Cardiac muscle cell (in vitro differentiated cells and primary cell): Measurements from ENCODE around the gene PKP4. TPM values are rescaled to one million over a fixed set of nuclear protein-coding genes. Genes with fewer than 3 reads are reported as not detected.

Experiments
- DNase-seq, 2 donors: peaks; one replicate each; pipeline versions ENCODE4 v3.0.0 to v3.0.0-alpha.2; 2010 to 2017; ENCODE audit warnings: low read depth in 1 of 2, low spot score in 1 of 2
- H3K27ac ChIP-seq: fragments of 200-600 bp; sonication (generic); 2 replicates; pipeline ENCODE4 v1.5.1; 2016
- H3K27me3 ChIP-seq: fragments of 200-600 bp; sonication (generic); 2 replicates; pipeline ENCODE4 v1.6.0; 2016; ENCODE audit warnings: control low read depth
- H3K36me3 ChIP-seq: fragments of 200-600 bp; sonication (generic); 2 replicates; pipeline ENCODE4 v1.5.1; 2016; ENCODE audit warnings: control low read depth
- H3K4me1 ChIP-seq: fragments of 200-600 bp; sonication (generic); 2 replicates; pipeline ENCODE4 v1.8.1; 2017; ENCODE audit warnings: low read depth, mild to moderate bottlenecking, mixed run types
- H3K4me3 ChIP-seq: fragments of 200-600 bp; sonication (generic); 2 replicates; pipeline ENCODE4 v1.5.1; 2016; ENCODE audit warnings: mild to moderate bottlenecking
- H3K9me3 ChIP-seq: fragments of 200-600 bp; sonication (generic); 2 replicates; pipeline ENCODE4 v1.5.1; 2017; ENCODE audit warnings: low read depth, mild to moderate bottlenecking, control low read depth
- polyA plus RNA-seq: library from polyadenylated mRNA; unstranded; fragments of >200 nt; fragmentation: Nextera tagmentation; extraction: Ambion mirVana; gene quantifications from 2 replicates; pipeline ENCODE4 v1.2.1, GENCODE V29; 2016
- total RNA-seq: library from RNA; depleted of rRNA; stranded (reverse); fragments of >200 nt; gene quantifications from 2 replicates; pipeline ENCODE4 v1.2.3, GENCODE V29; 2016
- TF ChIP-seq, protein P1 (sequence below): IDR thresholded peaks from 2 replicates; pipeline ENCODE4 v1.5.1; 2012; ENCODE audit warnings: low read depth, mild to moderate bottlenecking, low read length

Gene PKP4
- total and polyA plus RNA-seq, 2 experiments from 2014 or later = 7.2 to 73.1 TPM

DNA sequence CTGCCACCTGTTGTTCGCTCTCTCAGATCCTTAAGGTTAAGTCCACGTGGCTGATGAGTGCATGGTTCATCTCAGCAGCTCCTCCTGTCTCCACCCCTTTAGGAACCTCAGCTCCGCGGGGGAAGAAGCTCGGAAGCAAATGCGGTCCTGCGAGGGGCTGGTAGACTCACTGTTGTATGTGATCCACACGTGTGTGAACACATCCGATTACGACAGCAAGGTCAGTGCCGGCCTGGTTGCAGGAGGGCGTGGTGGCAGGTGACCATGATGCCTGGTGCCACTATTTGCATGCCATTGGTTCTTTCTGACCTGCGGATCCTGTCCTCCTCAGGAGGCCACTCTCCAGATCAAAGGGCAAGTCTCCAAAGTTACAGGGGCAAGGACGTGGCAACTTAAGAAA, 204.5 kb downstream of the PKP4 start:
- no peaks in the 10 kb centered on the region for H3K9me3 ChIP-seq
- H3K27me3 ChIP-seq = no peaks in the 10 kb centered on the region
- no peak for DNase-seq
- TF ChIP-seq, protein P1, sequence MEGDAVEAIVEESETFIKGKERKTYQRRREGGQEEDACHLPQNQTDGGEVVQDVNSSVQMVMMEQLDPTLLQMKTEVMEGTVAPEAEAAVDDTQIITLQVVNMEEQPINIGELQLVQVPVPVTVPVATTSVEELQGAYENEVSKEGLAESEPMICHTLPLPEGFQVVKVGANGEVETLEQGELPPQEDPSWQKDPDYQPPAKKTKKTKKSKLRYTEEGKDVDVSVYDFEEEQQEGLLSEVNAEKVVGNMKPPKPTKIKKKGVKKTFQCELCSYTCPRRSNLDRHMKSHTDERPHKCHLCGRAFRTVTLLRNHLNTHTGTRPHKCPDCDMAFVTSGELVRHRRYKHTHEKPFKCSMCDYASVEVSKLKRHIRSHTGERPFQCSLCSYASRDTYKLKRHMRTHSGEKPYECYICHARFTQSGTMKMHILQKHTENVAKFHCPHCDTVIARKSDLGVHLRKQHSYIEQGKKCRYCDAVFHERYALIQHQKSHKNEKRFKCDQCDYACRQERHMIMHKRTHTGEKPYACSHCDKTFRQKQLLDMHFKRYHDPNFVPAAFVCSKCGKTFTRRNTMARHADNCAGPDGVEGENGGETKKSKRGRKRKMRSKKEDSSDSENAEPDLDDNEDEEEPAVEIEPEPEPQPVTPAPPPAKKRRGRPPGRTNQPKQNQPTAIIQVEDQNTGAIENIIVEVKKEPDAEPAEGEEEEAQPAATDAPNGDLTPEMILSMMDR = no peak
- no peak overlapping the region for H3K4me3 ChIP-seq
- H3K4me1 ChIP-seq = peaks cover 15% of the 10 kb centered on the region
- H3K27ac ChIP-seq = no peak overlapping the region
- peaks cover 10% of the 10 kb centered on the region for H3K36me3 ChIP-seq

DNA sequence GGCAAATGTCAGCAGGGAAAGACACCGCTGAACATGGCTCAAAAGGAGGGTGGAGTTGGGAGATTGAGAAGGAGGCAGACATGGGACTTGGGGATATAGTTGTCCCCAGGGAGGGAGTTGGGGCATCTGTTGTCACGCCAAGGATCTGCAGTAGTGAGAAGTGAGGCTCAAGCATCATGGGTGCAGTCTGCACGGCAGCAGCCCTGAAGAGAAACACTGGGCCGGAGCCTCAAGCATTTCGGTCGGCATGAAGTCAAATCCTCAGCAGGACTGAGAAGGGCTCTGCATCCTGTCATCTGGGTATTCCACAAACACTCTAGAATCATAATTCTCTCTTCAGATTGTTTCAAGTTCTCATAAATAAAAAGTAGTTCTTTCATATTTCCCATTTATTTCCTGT, 205.7 kb downstream of the PKP4 start:
- no peak for DNase-seq

DNA sequence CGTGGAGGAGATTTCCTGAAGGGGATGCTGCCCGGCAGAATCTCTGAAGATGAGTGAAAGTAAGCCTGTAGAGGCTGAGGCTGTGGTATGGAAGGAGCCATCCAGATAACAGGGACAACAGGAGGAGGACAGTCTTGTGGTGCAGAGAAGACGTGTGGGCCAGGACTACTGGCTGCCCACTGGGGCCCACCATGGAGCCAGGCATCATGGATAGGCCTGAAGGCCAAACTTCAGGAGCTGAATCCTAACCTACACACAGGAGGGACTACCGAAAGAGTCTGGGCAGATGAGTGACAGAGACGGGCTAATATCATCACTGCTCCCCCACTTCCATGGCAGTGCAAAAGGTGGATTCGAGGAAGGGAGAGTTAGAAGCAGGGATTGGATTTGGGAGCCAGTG, 207.0 kb downstream of the PKP4 start:
- no peaks in the 10 kb centered on the region for H3K9me3 ChIP-seq

More for the DNA sequence above, 205.7 kb downstream of the PKP4 start:
- Histone ChIP-seq H3K27ac (no peak overlapping the region), H3K27me3 (no peaks in the 10 kb centered on the region), H3K4me1 (peaks cover 15% of the 10 kb centered on the region), H3K36me3 (peaks cover 15% of the 10 kb centered on the region), H3K9me3 (no peaks in the 10 kb centered on the region), H3K4me3 (no peak overlapping the region)
- TF ChIP-seq, protein P1 = no peak

DNA sequence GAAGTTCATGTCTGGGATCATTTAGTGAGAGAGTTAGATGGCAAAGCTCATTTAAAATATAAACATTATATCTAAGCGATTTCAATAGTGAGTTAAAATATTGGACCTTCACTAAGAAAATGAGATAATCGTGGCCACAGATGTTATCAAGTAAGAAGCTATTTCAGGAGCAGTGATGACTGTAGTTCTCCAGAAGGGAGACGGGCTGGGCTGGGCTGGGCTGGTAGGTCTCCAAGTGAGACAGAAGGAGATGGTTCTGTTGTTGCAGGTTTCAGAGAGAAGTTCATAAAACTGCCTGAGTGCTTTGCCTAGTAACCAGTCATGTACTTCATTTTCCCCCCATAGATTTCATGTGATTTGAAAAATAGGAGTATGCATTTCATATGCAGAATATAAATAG, 208.2 kb downstream of the PKP4 start:
- Histone ChIP-seq H3K4me1 (peaks cover 15% of the 10 kb centered on the region), H3K36me3 (peaks cover 25% of the 10 kb centered on the region), H3K27me3 (no peaks in the 10 kb centered on the region), H3K9me3 (no peaks in the 10 kb centered on the region), H3K27ac (peak overlapping the region; percentile 48), H3K4me3 (no peak overlapping the region)
- DNase-seq = no peak
- TF ChIP-seq, protein P1 = no peak

More for the DNA sequence above, 207.0 kb downstream of the PKP4 start:
- no peak for DNase-seq
- TF ChIP-seq, protein P1 = no peak
- Histone ChIP-seq H3K4me1 (peaks cover 15% of the 10 kb centered on the region), H3K36me3 (peaks cover 16% of the 10 kb centered on the region), H3K4me3 (no peak overlapping the region), H3K27ac (no peak overlapping the region), H3K27me3 (no peaks in the 10 kb centered on the region)

DNA sequence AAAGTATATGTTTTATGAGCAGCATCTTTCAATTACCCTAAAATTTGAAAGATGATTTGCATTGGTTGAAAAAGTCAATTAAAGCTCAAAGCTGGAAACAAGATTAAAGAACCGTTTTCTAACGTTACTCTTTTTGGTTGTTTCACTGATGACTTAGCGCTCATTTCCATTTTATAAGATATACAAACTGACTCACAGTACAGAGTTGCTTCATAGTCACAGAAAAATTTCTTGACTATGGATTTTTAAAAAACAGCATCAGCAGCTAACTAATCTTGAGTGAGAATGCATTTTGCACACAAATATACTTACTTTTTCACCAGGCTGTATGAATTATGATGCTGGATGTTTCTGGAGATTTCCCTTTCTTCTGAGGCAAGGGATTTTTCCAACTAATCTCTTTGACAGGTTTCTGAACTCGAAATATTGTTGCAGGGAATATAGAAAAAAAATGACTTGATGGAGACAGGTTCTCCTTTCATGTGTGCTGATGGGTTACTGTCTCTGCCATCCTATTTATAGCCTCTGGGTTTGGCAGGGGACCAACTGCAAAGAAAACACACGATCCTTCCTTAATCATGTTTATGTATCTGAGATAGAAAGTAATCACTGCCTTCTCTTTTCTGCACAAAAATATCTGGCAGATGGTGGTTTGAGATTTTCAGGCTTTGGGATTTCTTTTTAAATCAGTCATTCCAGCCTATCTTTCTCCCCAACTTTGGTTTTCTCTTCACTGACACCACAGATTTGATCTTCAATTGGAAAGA, 209.0 kb downstream of the PKP4 start:
- H3K36me3 ChIP-seq = peaks cover 26% of the 10 kb centered on the region
- DNase-seq = peak in 1 of 2 donors; percentile 12
- no peak overlapping the region for H3K27ac ChIP-seq
- peaks cover 15% of the 10 kb centered on the region for H3K4me1 ChIP-seq
- TF ChIP-seq, protein P1 = no peak
- H3K27me3 ChIP-seq = no peaks in the 10 kb centered on the region
- no peaks in the 10 kb centered on the region for H3K9me3 ChIP-seq
- H3K4me3 ChIP-seq = no peak overlapping the region
